ENCODE data around the gene ANKK1.

The ANKK1 gene

DNA sequence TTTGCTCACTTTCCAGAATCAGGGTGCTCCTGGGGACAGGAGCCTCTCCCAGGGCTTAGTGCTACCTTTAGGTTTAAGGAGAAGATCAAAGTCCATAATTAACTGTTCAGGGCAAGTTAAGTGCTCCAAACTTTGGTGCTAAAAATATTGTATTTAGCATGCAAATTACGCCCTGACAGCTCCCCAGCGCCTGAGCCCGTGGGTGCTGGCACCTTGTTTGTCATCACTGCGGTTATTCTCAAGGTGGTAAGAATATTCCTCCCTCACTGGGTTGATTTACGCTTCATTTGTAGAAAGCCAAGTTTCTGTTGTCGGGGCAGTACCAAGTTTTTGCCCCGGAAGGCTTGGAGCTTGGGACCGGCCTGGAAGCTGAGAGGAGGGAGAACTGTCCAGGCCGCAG, 21.3 kb downstream of the ANKK1 start:
- DNase-seq (ENCODE audit: low read depth): no peak

DNA sequence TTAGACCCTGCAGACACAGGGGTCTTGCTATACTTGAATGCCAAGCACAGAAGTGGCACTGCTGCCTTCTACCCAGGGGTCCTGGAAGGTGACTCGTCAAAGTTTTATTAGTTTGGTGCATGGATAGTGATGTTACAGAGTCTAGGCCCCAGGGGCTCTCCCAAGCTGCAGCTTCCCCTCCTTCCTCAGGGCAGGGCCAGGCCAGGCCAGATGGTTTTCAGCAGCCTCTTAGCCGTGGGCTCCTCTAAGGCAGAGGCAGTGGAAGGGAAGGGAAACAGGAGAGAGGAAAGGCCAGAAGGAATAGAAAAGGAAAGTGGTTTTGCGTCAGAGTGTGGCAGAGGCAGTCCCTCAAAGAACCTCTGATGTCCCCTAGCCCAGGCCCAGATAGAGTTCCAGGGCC, 21.9 kb downstream of the ANKK1 start:
- DNase-seq (ENCODE audit: low read depth): no peak

DNA sequence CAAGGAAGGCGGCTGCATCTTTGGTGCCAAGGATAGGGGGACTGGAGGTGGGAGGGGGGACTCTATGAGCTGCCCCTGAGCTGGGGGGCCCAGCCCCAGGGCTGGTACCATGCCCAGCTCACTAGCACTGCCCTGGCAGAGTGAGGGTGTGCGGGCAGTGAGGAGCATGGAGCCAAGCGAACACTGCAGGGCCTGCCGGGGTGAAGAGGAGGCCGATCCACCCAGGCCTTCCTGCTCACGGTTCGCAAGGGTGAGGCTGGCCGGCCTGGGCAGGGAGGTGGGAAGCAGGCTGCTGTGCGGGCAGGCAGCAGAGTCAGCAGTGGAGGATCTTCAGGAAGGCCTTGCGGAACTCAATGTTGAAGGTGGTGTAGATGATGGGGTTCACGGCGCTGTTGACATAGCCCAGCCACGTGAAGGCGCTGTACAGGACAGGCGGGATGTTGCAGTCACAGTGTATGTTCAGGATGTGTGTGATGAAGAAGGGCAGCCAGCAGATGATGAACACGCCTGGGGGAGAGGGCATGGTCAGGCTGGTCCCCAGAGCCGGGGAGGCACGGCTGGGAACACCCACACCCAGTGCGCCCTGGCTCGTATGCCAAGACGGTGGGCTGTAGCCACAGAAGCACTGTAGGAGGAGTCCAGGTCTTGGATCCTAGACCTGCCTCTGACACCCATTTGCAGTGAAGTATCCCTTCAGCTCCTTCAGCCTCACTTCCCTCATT, 23.0 kb downstream of the ANKK1 start:
- no peak for DNase-seq (ENCODE audit: low read depth)

- DNase-seq (ENCODE audit: low read depth): no peak
These were observed 24.0 kb downstream of the ANKK1 start for GRCh38 chr11:113411536-113411935.

GRCh38 chr11:113412675-113413074, 25.1 kb downstream of the ANKK1 start:
- no peak for DNase-seq (ENCODE audit: low read depth)

GRCh38 chr11:113415343-113415742, 27.8 kb downstream of the ANKK1 start:
- no peak for DNase-seq (ENCODE audit: low read depth)

DNA sequence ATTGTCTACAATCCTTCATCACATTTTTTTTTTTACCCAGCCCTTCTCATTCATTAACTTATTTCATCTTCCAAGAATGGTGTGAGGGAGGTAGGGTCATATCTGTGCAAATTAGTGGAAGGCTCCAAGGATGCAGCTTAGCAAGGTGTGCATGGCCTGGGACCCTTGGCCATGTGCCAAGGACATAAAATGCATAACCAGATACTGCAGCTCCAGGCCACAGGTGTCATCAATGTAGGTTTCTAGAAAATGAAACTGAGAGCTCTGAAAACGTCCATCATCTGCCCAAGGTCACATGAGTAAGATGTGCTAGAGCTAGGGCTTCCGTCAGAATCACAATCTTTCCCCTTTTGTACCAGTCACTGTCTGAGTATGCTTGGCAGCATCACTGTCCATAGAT, 29.8 kb downstream of the ANKK1 start:
- no peak for DNase-seq (ENCODE audit: low read depth)

- DNase-seq (ENCODE audit: low read depth): no peak
These were observed 31.9 kb downstream of the ANKK1 start for GRCh38 chr11:113419454-113420003.

GRCh38 chr11:113420808-113421207, 33.2 kb downstream of the ANKK1 start:
- no peak for DNase-seq (ENCODE audit: low read depth)

GRCh38 chr11:113426686-113427085, 39.1 kb downstream of the ANKK1 start:
- no peak for DNase-seq (ENCODE audit: low read depth)

DNA sequence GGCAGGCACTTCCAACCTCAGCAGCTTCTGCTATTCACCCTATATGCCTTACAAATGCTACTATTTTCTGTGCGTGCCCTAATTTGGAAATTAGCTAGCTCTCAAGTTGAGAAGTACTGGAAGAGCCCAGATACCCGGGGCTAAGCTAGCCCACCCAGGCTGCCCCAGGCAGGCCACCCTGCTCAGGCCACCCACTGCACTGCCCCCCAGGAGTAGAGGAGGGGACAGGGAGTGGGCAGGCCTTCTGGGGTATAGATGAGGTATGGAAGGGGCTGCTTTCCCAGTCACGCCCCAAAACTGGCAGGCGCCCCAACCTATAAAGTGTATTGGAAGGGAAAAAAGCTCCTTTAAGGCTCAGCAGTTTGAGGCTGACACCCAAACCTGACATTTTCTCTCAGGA, 44.2 kb downstream of the ANKK1 start:
- DNase-seq (ENCODE audit: low read depth): no peak

DNA sequence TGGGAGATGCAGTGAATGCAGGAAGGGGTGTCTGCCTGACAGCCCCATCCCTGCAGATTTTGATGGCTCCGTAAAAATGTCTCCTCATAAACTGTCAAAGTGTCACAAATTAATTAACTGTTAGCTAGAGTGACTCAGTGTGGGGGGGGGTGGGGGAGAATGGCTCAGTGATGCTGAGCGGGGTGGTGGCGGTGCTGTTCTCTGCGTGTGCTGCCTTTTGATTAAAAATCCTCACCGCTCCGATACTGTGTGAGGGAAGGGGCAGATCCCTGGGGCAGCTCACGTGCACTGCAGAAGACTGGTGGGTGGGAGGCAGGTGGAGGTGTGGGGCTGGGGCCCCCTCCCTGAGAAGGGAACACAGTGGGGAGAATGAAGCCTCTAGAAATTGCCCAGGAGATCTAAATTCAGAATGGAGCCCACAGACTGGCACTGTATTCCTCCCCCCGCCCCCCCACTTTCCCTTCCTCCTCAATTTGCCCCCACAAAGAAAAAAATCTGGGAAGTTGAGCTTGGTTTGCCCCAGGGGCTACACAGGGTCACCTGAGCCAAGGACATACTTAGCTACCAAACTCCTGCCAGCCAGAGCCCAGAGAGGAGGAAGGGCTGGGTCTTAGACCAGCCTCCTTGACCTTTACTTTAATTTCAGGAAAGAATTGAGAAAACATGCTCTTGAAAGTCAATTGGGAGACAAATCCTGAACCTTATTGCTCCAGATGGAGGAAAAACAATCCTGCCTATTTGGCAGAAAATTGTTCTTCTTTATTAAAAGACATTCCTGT, 47.8 kb downstream of the ANKK1 start:
- no peak for DNase-seq (ENCODE audit: low read depth)

GRCh38 chr11:113436672-113437252, 49.2 kb downstream of the ANKK1 start:
- no peak for DNase-seq (ENCODE audit: low read depth)

- no peak for DNase-seq (ENCODE audit: low read depth)
These were observed 53.2 kb downstream of the ANKK1 start for GRCh38 chr11:113440816-113441215.

- DNase-seq (ENCODE audit: low read depth): no peak
These were observed 57.0 kb downstream of the ANKK1 start for GRCh38 chr11:113444502-113445123.

DNA sequence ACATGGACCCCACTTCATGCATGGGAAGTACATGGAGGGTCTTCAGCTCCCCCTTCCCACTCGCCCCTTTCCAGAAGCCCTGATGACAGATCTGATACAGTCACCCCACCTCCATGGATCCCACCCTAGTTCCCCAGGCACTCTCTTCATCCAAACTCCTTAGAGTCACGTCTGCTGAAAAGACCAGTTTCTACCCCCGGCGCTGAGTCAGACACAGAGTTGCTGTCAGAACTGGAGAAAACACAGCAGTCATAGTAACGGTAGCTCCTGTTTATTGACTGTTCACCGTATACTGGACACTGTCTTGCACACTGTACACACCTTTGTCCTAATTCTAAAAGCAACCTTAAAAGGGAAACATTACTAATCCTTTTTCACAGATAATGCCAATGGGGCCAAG, 58.5 kb downstream of the ANKK1 start:
- DNase-seq (ENCODE audit: low read depth): peak; percentile 15

DNA sequence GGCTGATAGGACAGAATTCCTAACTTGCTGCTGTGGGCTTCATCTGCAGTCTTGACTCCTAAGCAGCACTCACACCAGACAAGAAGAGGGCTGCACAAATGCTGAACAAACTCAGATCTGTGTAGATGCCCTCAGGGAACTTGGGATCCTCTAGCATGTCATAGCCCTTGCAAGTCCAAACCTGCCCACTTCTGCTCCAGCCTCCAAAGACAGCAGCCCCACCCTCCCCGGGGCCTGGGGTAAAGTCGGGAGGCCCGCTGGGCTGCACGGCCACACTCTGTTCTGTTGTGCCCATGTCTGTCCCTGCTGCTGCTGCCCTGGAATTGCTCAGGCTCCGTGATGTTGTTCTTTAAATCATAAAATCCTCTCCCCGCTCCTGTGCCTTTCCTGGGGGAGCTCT, 59.4 kb downstream of the ANKK1 start:
- DNase-seq (ENCODE audit: low read depth): no peak

- DNase-seq (ENCODE audit: low read depth): peak; percentile 51
These were observed 60.2 kb downstream of the ANKK1 start for GRCh38 chr11:113447621-113448315.

DNA sequence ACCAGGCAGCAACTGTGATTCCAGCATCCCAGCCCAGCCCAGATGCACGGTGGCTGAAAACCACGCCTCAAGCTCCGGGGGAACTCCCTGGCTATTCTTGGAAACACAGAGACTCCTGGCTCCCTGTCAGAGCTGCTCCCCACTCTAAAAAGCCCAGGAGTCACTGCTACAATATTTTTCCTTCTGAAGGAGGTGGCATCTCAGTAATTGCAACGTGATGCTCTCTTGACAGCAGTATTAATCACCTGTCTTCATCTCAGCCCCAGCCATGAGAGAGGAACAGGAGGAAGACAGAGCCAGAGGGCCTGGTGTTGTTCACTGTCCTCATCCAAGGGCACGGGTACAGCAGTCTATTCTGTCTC, 60.7 kb downstream of the ANKK1 start:
- no peak for DNase-seq (ENCODE audit: low read depth)

DNA sequence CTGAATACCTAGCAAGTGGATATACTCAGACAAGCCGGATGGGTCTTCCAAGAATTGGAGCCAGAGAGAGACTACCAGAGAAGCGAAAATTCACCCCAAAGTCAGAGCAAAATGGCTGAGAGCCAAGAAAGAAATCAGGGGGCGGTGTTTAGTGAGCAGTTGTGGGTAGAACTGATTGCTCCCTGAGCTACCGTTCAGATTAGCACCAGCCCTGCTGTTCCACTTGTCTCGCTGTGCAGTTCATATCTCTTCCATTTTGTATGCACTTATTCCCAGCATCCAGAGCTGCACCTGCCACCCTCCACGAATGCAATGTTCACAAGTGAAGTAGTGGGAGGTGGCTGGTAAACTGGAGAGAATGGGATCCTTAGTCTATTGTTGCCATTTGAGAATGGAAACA, 62.2 kb downstream of the ANKK1 start:
- no peak for DNase-seq (ENCODE audit: low read depth)
